Measurements from ENCODE around the gene SPINT2.

DNA sequence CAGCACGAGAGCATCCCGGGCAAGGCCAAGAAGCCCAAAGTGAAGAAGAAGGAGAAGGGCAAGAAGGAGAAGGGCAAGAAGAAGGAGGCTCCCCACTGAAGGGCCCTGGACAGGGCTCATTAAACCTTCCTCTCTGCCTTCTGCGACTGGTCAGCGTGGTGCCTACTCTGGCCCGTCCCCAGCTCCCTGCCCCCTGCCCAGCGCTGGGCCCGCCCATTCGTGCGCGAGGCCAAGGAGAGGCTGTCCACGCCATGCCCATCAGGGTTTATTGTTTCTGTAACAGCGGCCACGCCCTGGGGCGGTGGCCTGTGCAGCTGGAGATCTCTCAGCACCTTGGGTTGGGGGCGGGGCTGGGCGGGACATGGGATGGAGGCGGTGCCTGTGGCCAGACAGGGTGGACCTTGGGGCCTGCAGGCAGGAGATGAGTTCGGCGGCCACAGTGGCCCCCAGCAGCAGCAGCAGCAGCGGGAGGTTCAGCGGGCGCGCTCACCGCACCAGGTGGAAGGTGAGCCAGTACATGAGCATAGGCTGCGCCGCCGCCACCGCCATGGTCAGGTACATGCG, 40.6 kb downstream of the SPINT2 start:
- TF ChIP-seq, protein P1, sequence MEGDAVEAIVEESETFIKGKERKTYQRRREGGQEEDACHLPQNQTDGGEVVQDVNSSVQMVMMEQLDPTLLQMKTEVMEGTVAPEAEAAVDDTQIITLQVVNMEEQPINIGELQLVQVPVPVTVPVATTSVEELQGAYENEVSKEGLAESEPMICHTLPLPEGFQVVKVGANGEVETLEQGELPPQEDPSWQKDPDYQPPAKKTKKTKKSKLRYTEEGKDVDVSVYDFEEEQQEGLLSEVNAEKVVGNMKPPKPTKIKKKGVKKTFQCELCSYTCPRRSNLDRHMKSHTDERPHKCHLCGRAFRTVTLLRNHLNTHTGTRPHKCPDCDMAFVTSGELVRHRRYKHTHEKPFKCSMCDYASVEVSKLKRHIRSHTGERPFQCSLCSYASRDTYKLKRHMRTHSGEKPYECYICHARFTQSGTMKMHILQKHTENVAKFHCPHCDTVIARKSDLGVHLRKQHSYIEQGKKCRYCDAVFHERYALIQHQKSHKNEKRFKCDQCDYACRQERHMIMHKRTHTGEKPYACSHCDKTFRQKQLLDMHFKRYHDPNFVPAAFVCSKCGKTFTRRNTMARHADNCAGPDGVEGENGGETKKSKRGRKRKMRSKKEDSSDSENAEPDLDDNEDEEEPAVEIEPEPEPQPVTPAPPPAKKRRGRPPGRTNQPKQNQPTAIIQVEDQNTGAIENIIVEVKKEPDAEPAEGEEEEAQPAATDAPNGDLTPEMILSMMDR (IDR thresholded peaks at IDR 0.05): no peak
- TF ChIP-seq POLR2AphosphoS5 (IDR thresholded peaks at IDR 0.05): peak in 1 of 4 donors; percentile 31
- TF ChIP-seq POLR2A (IDR thresholded peaks at IDR 0.05): peak in 1 of 2 donors; percentile 48
- TF ChIP-seq EP300 (IDR thresholded peaks at IDR 0.05): no peak

Measured in sigmoid colon (tissue), 4 donors.